Measurements from ENCODE around the gene SOX13. TPM values are rescaled to one million over a fixed set of nuclear protein-coding genes. Genes with fewer than 3 reads are reported as not detected.
"Not testable (repeated sequence)": the region's sequence is repeated elsewhere in the genome, so short reads cannot be mapped to it uniquely, and the experiment has no call there.

The SOX13 gene
- total RNA-seq, 2 donors from 2014 or later: 91.9 to 95.9 TPM

DNA sequence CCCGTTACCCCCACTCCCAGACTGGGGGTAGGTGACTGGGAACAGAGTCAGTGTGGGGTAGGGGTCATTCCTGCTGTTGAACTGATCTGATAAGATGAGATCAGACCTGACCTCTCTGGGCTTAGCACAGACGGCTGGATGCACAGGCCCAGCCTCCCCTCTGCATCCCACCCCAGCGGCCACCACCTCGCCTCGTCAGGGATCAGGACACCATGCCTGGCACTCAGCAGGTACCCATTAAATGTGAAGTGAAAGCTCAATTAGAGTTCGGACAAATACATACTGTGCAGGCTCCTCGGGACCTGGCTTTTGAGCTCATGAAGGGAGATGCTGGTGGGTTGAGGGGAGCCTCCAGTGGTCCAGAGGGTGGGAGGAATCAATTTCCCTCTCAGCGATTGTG, 15.7 kb downstream of the SOX13 start:
- DNase-seq (ENCODE audit: low spot score): no peak
- Histone ChIP-seq H3K27ac (peak overlapping the region; percentile 98), H3K27me3 (replicated peaks; ENCODE audit: insufficient read depth) (no peaks in the 10 kb centered on the region), H3K36me3 (no peaks in the 10 kb centered on the region), H3K4me3 (peak overlapping the region; percentile 4 to 26), H3K4me1 (replicated peaks) (peaks cover 69% of the 10 kb centered on the region), H3K9me3 (no peaks in the 10 kb centered on the region)
- intact Hi-C loops (cut with DNase I): loop anchor here (2.0 kb wide), 1 partner anchor 14 kb away; no protein-coding TSS in a partner anchor
- TF ChIP-seq CTCF (IDR thresholded peaks at IDR 0.05) (no peak), POLR2A (IDR thresholded peaks at IDR 0.05) (no peak), POLR2AphosphoS5 (IDR thresholded peaks at IDR 0.05) (no peak)
- WGBS: 19% methylated on average over 8 of the region's 8 CpGs

DNA sequence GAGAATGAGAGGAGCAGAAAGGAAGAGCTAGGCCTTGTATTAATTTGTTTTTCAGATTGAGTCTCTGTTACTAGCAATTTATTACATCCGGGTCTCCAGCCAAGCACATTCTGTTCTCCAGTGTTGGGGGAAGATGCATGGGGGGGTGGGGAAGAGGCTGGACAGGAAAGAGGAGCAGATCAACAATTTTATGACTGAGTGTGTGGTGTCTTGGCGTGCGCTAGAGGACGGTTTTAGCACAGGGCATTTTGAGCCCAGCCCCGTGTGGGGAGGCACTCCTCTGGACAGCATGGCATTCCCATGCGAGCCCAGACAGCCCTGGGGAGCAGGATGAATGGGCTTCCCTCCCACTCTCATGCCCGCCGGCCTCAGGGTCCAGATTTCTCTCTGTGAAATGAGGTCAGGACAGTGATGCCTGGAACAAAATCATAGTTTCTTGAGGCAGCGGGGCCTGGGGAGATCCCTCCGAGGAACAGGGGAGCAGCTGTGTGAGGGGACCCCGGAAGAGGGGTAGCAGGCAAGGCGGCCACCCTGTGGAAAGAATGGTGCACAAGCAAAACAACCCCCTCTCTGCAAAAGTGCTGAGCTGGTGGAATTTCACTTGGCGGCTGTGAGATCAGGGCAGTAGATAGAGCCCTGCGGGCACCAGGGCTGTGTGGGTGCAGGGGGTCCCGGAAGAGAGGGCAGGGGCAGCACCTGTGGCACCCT, 16.3 kb downstream of the SOX13 start:
- H3K27ac ChIP-seq: peak overlapping the region; percentile 98
- TF ChIP-seq POLR2A (IDR thresholded peaks at IDR 0.05): no peak
- TF ChIP-seq POLR2AphosphoS5 (IDR thresholded peaks at IDR 0.05): peak; percentile 97
- TF ChIP-seq CTCF (IDR thresholded peaks at IDR 0.05): peak in 2 of 4 experiments; percentile 9 to 46
- intact Hi-C loops (cut with DNase I): loop anchor here (2.0 kb wide), 1 partner anchor 14 kb away; no protein-coding TSS in a partner anchor
- no peaks in the 10 kb centered on the region for H3K36me3 ChIP-seq
- H3K4me1 ChIP-seq (replicated peaks): peaks cover 67% of the 10 kb centered on the region
- no peaks in the 10 kb centered on the region for H3K9me3 ChIP-seq
- H3K4me3 ChIP-seq: peak overlapping the region in 1 of 2 donors; percentile 26
- DNase-seq (ENCODE audit: low spot score): peak; percentile 96
- WGBS: 7% methylated on average over 15 of the region's 15 CpGs
- no peaks in the 10 kb centered on the region for H3K27me3 ChIP-seq (replicated peaks; ENCODE audit: insufficient read depth)

DNA sequence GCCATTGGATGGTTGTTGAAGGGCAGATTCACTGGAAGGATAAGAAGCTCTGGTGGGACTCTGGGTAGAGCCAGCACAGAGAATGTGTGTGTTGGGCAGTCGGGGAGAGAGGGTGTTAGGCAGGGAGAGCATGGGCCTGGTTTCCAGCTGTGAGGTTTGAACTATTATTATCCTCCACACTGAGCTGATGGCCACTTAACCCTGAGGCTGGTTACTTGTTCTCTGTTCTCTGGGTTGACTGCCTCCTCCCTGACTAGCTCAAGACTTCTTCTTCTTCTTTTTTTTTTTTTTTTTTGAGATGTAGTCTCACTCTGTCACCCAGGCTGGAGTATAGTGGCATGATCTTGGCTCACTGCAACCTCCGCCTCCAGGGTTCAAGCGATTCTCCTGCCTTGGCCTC, 17.2 kb downstream of the SOX13 start:
- H3K4me3 ChIP-seq; H3K9me3 ChIP-seq; DNase-seq (ENCODE audit: low spot score); H3K36me3 ChIP-seq; H3K27me3 ChIP-seq (replicated peaks; ENCODE audit: insufficient read depth); intact Hi-C loops (cut with DNase I): not testable (repeated sequence)
- H3K4me1 ChIP-seq (replicated peaks): peaks cover 60% of the 10 kb centered on the region
- WGBS: 93% methylated on average over 3 of the region's 3 CpGs
- peak overlapping the region; percentile 98 for H3K27ac ChIP-seq

GRCh38 chr1:204091066-204091465, 18.2 kb downstream of the SOX13 start:
- TF ChIP-seq POLR2A (IDR thresholded peaks at IDR 0.05): no peak
- no peak for TF ChIP-seq CTCF (IDR thresholded peaks at IDR 0.05)
- no peak for TF ChIP-seq POLR2AphosphoS5 (IDR thresholded peaks at IDR 0.05)
- no peaks in the 10 kb centered on the region for H3K9me3 ChIP-seq
- H3K27me3 ChIP-seq (replicated peaks; ENCODE audit: insufficient read depth): no peaks in the 10 kb centered on the region
- H3K36me3 ChIP-seq: no peaks in the 10 kb centered on the region
- peaks cover 54% of the 10 kb centered on the region for H3K4me1 ChIP-seq (replicated peaks)
- intact Hi-C loops (cut with DNase I): no loop called here
- DNase-seq (ENCODE audit: low spot score): no peak
- WGBS: 84% methylated on average over 7 of the region's 7 CpGs
- H3K27ac ChIP-seq: peak overlapping the region; percentile 98
- H3K4me3 ChIP-seq: no peak overlapping the region

DNA sequence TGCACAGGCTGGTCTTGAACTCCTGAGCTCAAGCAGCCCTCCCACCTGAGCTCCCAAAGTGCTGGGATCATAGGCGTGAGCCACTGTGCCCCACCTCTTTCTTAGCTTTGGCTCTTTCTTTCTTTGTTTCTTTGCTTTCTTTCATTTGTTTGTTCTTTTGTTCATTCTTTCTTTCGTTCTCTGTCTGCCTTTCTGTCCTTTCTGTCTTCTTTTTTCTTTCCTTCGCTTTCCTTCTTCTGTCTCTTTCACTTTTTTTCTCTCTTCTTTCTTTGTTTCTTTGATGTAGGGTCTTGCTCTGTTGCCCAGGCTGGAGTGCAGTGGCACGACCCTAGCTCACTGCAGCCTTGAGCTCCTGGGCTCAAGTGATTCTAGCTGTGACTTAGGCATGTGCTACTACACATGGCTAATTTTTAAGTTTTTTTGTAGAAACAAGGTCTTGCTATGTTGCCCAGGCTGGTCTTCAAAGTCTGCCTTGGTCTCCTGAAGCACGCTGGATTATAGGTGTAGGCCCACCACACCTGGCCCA, 18.9 kb downstream of the SOX13 start:
- Histone ChIP-seq H3K9me3 (no peaks in the 10 kb centered on the region), H3K4me3 (no peak overlapping the region), H3K27ac (peak overlapping the region; percentile 98), H3K27me3 (replicated peaks; ENCODE audit: insufficient read depth) (no peaks in the 10 kb centered on the region), H3K4me1 (replicated peaks) (peaks cover 46% of the 10 kb centered on the region), H3K36me3 (no peaks in the 10 kb centered on the region)
- WGBS: 81% methylated on average over 5 of the region's 5 CpGs
- TF ChIP-seq POLR2A (IDR thresholded peaks at IDR 0.05) (no peak), POLR2AphosphoS5 (IDR thresholded peaks at IDR 0.05) (no peak), CTCF (IDR thresholded peaks at IDR 0.05) (no peak)
- intact Hi-C loops (cut with DNase I): no loop called here
- no peak for DNase-seq (ENCODE audit: low spot score)
